GM21360 (cell line): ENCODE data around the gene XPR1.
"Not testable (repeated sequence)": the region's sequence is repeated elsewhere in the genome, so short reads cannot be mapped to it uniquely, and the experiment has no call there.

Experiments used
- ATAC-seq: cut with Tn5 transposase; IDR thresholded peaks from one replicate; pipeline ENCODE4 v1.9.1; 2021; ENCODE audit warnings: mild to moderate bottlenecking, moderate library complexity; ENCODE audit not compliant: unreplicated experiment

XPR1 gene

DNA sequence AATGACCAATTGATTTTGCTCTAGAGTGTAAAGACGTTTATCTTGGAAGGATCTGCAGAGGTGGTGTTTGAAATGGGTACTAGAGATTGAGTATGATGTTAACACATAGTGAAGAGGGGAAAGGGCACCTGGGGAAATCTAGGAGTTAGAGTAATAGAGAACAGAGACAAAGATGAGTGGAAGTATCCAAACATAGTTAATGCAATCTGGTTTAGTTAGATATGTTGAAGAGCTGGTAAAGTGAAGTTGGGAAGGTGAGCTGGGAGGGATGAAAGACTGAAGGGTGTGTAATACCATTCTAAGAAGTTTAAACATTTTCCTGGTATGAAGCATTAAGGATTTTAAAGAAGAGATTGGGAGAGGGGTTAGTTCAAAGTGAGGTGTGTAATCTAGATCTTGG lies 11.0 kb downstream of the XPR1 start:
- no peak for ATAC-seq

DNA sequence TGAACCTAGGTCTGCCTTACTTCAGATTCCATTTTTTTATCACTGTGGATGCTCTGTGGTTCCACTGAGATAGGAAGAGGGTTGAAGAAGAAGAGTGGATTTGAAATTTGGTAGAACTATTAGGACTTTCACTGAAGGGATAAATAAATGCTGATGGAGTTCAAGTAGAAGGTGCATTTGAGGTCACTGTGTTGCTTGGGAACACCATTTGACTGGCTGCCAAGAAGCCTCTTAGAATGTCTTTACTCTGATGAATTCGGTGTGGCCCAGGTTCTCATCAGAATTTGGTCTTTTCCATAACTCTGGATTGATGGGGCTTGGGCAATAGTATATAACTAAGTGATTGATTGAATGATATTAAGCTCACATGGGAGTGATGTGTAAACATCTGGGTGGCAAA lies 11.9 kb downstream of the XPR1 start:
- no peak for ATAC-seq

DNA sequence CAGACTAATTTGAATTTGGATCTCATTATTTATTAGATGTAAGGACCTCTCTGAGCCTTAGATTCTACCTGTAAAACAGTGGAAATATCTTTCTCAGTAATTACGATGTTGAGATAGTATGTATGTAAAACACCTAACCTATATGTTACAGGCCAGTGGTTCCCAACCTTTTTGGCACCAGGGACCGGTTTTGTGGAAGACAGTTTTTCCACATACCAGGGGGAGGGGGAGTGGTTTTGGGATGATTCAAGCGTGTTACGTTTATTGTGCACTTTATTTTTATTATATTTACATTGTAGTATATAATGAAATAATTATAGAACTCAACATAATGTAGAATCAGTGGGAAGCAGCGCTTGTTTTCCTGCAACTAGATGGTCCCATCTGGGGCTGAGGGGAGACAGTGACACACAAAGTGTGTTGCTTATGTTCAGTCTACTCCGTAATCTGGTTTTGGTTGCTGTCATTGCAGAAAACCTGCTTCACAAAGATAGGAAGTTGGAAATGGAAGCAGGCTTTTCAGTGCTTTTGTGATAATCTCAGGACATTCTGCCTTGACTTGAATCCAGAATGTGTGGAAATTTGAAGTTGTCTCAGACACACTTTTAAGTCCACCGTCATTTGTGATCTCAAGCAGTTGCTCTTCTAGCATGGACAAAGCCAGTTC lies 12.8 kb downstream of the XPR1 start:
- no peak for ATAC-seq

DNA sequence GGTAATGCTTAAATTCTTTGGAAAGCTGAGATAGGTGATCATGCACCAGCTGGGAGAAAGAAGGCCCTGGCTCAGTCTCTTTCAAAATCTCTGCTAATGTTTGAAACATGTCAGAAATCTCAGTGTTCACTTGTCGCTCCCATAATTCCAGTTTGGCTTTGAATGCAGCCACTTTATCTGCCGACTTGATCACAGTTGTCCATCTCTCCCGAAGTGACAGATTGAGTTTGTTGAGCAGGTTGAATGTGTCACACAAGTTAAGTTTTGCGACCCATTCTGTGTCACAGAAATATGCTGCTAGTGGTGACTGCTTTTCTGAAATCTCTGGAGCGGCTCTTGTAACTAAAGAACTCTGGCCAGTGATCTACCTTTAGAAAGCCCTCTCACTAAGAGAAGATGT lies 13.4 kb downstream of the XPR1 start:
- ATAC-seq, result not testable (repeated sequence)

DNA sequence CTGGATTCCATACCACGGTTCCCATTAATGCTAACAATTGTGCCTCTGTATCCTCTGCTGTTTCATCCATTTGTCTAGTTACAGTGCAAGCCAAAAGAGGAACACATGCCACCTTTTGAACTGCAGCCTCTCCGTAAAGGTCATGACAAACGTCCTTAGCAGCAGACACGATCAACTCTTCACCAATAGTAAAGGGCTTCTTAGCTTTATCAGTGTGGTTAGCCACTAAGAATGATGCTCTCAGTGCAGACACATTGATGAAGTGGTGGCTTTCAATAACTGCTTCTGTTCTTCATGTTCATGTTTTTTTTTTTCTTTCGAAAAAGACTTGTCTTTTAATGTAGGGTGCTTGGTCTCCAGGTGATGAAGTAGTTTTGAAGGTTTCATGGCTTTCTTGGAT lies 14.3 kb downstream of the XPR1 start:
- no peak for ATAC-seq

DNA sequence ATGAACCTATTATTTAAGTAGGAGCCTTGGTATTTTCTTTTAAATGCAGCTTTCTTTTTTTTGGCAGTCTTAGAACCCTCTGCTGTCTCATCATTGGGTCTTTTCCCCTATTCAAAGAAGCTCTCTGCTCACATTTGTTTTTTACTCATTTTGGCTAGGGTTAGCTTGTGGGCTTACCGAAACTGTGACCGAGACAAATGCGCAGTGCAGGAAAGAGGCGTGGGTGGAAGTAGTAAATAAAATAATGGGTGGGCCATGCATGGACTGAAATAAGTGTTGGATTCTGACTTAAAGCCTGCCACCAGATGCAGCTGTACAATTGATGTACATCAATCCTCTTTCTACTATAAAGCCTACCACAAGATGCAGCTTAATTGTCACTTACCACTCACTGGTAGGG lies 14.7 kb downstream of the XPR1 start:
- ATAC-seq, result no peak

DNA sequence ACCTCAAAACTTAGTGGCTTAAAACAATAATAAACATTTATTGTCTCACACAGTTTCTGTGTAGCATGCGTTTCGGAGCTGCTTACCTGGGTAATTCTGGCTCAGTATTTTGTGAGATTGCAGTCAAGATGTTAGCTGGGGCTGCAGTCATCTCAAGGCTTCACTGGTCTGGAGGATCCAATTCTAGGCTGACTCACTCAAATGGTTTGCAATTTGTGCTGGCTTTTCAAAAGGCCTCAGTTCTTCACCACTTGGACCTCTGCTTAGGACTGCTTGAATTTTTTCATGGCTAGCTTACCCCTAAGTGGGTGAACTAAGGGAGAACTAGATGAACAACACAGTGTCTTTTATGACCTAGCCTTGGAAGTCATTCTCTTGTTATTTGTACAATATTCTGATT lies 21.0 kb downstream of the XPR1 start:
- no peak for ATAC-seq

DNA sequence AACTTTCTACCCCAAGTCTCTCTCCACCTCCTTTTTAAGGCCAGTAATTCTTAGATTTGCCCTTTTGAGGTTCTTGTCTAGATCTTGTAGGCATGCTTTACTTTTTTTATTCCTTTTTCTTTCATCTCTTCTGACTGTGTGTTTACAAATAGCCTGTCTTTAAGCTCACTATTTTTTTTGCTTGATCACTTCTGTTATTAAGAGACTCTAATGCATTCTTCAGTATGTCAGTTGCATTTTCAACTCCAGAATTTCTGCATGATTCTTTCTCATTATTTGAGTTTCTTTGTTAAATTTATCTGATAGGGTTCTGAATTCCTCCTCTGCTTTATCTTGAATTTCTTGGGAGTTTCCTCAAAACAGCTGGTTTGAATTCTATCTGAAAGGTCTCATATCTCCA lies 30.9 kb downstream of the XPR1 start:
- no peak for ATAC-seq

DNA sequence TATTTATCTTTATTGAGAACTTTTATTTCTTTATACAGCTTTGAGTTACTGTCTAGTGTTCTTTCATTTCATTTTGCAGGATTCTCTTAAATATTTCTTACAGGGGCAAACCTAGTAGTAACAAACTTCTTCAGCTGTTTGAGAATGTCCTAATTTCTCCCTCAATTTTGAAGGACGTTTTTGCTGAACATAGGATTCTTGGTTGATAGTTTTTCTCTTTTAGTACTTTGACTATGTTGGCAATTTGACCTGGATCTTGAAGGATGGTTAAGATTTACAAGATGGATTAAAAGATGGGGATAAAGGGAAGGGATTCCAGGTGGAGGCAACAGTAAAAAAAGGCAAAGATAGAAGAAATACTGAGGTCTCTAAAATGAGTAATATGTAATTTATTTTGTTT lies 38.9 kb downstream of the XPR1 start:
- no peak for ATAC-seq

DNA sequence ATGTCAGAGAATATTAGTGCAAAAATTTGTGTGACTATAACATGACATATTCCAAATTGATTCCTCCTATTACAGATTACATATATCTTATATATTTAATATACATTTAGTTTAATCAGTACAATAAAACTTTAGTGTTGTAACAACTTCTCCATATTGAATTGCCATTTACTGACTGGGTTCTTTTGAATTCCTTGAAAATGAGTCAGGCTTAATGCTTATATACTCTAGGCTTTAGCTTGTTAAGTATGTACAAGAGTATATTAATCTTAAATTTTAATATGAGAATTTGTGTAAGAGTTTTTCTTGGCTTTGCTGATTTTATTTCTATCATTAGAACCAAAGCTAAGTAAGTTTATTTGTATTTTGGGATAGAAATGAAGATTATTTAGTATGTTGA lies 40.3 kb downstream of the XPR1 start:
- no peak for ATAC-seq

DNA sequence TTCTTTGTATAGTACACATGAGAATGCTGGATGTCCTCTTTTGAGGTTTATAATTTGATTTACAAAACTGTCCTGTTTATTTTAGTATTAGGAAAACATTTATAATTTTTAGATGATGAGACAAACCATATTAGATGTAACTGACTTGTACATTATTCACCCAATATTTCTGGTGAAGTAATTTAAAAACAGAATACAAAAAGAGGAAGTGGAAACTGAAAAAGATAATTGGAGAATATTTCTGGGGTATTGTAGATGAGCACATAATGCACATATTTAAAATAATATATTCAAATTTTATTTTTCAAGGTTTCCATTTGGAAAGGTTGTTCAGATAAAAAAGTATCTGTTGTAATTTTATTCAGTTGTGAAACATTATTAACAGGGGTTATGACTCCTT lies 40.7 kb downstream of the XPR1 start:
- ATAC-seq, result no peak

DNA sequence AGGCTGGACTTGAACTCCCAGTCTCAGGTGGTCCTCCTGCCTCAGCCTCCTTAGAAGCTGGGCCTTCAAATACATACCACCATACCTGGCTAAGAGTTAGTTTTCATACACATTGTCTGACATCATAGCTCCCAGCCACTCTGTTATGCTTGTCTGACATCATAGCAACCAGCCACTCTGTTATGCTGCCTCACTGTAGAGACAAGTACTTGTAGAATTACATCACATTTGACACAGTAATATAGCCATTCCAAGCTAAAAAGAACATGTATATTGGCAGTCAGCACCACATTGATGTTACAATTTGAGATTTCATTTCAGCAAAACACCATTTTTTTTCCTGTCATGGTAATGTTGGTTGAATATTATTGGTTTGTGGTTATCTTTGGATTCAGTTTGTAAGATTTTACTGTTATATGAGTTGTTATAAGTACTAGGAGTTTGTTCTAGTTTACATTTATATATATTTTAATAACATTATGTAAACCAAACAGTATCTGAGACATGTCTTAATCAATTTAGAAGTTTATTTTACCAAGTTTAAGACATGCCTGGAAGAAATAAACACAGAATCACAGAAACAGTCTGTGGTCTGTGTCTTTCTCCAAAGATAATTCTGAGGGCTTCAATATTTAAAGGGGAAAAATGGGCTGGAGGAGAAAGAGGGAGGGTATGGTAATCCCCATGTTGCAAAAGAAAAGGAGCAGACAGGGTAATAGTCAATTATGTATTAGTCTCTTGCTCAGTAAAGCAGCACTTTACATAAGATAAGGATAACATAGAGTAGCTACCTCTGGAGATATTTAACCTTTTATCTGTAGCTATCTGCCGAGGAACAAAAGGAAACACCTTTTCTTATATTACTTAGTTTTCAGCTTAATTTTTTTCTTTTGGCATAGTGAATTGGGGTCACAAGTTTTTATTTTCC lies 43.0 kb downstream of the XPR1 start:
- no peak for ATAC-seq

DNA sequence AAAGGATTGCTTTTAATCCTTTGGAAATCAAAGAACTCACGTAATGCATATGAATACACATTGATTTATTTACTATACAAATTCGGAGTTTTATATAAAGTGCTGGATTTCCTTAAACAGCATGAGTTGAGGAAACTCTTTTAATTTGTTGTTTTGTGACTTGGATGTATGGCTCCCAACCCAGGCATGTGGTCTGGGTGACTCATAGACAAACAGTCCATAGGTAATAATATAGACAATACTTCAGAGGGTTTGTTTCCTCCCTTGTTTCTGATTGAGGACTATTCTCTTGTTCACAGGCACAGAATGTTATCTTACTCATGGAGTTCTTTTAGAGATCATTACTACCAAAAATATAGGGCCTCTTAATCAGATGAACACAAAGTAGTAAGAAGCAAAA lies 43.8 kb downstream of the XPR1 start:
- no peak for ATAC-seq

DNA sequence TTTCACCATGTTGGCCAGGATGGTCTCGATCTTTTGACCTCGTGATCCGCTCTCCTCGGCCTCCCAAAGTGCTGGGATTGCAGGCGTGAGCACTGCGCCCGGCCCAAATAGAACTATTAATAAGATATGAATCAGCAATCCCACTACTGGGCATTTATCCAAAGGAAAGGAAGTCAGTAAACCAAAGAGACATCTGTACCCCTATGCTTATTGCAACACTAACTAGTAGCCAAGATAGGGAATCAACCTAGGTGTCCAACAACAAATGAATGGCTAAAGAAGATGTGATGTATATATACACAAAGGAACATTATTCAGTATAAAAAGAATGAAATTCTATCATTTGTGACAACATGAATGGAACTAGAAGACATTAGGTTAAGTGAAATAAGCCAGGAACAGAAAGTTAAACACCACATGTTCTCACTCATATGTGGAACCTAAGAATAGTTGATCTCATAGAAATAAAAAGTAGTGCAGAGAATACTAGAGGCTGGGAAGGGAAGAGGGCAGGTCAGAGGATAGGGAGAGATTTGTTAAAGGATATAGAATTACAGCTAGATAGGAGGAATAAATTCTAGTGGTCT lies 48.8 kb downstream of the XPR1 start:
- no peak for ATAC-seq

DNA sequence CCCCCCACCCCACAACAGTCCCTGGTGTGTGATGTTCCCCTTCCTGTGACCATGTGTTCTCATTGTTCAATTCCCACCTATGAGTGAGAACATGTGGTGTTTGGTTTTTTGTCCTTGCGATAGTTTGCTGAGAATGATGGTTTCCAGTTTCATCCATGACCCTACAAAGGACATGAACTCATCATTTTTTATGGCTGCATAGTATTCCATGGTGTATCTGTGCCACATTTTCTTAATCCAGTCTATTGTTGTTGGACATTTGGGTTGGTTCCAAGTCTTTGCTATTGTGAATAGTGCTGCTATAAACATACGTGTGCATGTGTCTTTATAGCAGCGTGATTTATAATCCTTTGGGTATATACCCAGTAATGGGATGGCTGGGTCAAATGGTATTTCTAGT lies 51.3 kb downstream of the XPR1 start:
- not testable (repeated sequence) for ATAC-seq

DNA sequence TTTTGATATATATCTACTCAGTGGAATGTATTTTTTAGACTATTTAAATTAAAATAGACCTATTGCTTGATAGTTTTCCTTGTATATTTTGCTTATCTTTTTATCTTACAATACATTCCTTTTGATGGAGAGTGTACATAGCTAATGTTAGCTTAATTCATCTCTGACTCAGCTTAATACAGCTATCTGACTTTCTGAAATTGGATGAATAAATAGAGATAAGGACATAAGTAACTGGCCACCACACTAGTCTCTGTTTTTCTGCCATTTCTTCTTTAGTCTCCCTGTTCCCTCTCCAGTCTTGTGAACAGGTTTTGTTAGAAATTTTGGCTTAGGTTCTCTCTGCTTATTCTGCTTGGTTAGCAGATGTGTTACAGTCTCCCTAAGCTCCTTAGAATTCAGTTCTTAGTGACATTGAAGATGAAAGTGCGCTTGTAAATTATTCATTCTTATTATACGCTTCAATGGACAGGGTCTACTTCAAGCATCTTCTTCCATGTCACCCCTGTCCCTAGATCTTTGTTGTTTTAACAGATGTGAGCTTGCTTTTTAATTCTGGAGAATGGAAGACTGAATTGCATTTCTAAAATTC lies 59.6 kb downstream of the XPR1 start:
- ATAC-seq, result no peak

DNA sequence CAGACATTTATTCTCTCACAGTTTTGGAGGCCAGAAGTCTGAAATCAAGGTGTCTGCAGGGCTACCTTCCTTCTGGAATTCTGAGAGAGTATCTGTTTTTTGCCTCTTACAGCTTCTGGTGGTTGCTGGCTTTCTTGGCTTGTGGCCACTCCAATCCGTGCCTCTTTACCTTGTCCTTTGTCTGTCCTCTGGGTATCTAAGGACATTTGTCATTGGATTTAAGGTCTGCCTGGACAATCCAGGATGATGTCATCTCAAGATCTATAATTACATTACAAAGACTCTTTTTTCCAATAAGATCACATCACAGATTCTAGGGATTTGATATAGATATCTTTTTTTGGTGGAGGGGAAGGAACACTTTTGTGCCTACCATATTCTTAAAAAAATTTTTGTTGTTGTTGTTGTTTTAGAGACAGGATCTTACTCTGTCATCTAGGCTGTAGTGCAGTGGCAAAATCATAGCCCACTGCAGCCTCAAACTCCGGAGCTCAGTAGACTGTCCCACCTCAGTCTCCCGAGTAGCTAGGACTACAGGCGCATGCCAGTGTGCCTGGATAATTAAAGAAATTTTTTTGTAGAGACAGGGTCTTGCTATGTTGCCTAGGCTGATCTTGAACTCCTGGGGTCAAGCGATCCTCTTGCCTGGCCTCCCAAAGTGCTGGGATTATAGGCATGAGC lies 61.9 kb downstream of the XPR1 start:
- ATAC-seq, result no peak

DNA sequence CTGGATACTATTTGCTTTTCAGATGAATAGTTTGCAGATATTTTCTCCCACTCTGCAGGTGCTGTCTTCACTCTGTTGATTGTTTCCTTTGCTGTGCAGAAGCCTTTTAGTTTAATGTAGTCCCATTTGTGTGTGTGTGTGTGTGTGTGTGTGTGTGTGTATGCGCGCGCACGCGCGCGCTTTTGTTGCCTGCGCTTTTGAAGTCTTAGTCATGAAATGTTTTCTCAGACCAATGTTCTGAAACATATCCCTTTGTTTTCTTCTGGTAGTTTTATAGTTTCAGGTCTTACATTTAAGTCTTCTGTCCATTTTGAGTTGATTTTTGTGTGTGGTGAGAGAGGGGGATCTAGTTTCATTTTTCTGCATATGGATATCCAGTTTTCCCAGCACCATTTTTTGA lies 63.5 kb downstream of the XPR1 start:
- ATAC-seq, result no peak

DNA sequence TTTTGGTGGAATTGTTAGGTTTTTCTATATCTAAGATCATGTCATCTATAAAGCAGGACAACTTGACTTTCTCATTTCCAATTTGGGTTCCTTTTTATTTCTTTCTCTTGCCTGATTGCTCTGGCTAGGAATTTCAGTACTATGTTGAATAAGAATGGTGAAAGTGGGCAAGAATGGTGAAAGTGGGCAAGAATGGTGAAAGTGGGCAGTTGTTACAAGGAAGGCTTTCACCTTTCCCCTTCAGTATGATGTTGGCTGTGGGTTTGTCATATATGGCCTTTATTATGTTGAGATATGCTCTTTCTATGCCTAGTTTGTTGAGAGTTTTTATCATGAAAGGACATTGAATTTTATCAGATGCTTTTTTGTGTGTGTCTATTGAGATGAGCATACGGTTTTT lies 64.5 kb downstream of the XPR1 start:
- no peak for ATAC-seq

DNA sequence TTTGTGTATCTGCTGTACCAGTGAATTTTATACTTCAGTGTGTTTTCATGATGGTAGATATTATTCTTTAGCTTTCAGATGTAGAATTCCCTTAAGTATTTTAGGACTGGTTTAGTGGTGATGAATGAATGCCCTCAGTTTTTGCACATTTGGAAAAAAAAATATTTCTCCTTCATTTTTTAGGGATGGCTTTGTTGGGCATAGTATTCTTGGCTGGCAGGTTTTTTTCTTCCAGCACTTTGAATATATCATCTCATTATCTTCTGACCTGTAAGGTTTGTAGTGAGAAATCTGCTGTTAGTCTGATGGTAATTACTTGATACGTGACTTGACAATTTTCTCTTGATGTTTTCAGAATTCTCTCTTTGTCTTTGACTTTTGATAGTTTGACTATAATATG lies 66.8 kb downstream of the XPR1 start:
- no peak for ATAC-seq

DNA sequence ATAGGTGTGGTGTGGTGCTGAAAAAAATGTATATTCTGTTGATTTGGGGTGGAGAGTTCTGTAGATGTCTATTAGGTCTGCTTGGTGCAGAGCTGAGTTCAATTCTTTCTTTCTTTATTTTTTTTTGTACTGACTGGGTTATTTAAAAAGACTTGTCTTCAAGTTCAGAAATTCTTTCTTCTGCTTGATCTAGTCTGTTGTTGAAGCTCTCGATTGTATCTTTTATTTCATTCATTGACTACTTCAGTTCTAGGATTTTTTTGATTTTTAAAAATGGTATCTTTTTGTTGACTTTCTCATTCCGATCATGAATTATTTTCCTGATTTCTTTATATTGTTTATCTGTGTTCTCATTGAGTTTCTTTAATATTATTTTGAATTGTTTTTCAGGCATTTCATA lies 70.6 kb downstream of the XPR1 start:
- ATAC-seq, result not testable (repeated sequence)
